ENCODE measurements around the gene STRA6. TPM values are rescaled to one million over a fixed set of nuclear protein-coding genes. Genes with fewer than 3 reads are reported as not detected.

The STRA6 gene
- total and polyA plus RNA-seq, 2 of the 8 experiments (the other 6 are each of a cell fraction or from before 2014, with no cell fraction given): 9.3 to 14.5 TPM

- TF ChIP-seq GTF2F1 (IDR thresholded peaks at IDR 0.05; ENCODE audit: borderline replicate concordance, low read depth, low read length) (no peak), RAD21 (IDR thresholded peaks at IDR 0.05 in 1 of 2, conservative IDR thresholded peaks at IDR 0.05 in 1 of 2; ENCODE audit: low read depth in 2 of 2, low read length in 2 of 2) (peak; percentile 55 to 77), TEAD4 (IDR thresholded peaks at IDR 0.05; ENCODE audit: low read depth, low read length) (peak; percentile 85), BRCA1 (IDR thresholded peaks at IDR 0.05; ENCODE audit: low read depth, low read length) (no peak), HDAC6 (IDR thresholded peaks at IDR 0.05; ENCODE audit: low read depth, low read length) (no peak), CHD7 (IDR thresholded peaks at IDR 0.05; ENCODE audit: insufficient replicate concordance, low read length) (no peak), CHD1 (IDR thresholded peaks at IDR 0.05; ENCODE audit: low read depth, low read length) (no peak), NRF1 (IDR thresholded peaks at IDR 0.05; ENCODE audit: low read depth, low read length) (no peak), SRF (IDR thresholded peaks at IDR 0.05; ENCODE audit: low read depth, low read length) (no peak)
Observed at GRCh38 chr15:74202452-74203401, at the start of gene STRA6 (continued).

Measured in H1 (cell line).